Activated T-cell treated with anti-CD3 and anti-CD28 coated beads, Interleukin-2, amount 50 U/mL, for 24 hours (primary cell): Measurements from ENCODE around the gene ARMC5.
A peak's percentile ranks its signal among the peaks of the same experiment; 100 is the strongest.
"Not testable (repeated sequence)": the region's sequence is repeated elsewhere in the genome, so short reads cannot be mapped to it uniquely, and the experiment has no call there.

Experiments
- DNase-seq: peaks from one replicate; pipeline ENCODE4 v3.0.0-alpha.2; 2020
- H3K27ac Mint-ChIP-seq: 2 replicates; pipeline ENCODE4 v1.8.0; 2020; ENCODE audit warnings: mild to moderate bottlenecking, mixed read lengths
- H3K27me3 Mint-ChIP-seq: 2 replicates; pipeline ENCODE4 v1.8.0; 2020; ENCODE audit warnings: mixed read lengths
- H3K36me3 Mint-ChIP-seq: 2 replicates; pipeline ENCODE4 v1.8.0; 2020; ENCODE audit warnings: low read depth, mixed read lengths
- H3K4me1 Mint-ChIP-seq: 2 replicates; pipeline ENCODE4 v1.8.0; 2020; ENCODE audit warnings: low read depth, mixed read lengths
- H3K4me3 Mint-ChIP-seq: 2 replicates; pipeline ENCODE4 v1.8.0; 2020; ENCODE audit warnings: mild to moderate bottlenecking, moderate library complexity, mixed read lengths
- H3K9me3 Mint-ChIP-seq: 2 replicates; pipeline ENCODE4 v1.8.0; 2020; ENCODE audit warnings: mixed read lengths

ARMC5 gene, protein sequence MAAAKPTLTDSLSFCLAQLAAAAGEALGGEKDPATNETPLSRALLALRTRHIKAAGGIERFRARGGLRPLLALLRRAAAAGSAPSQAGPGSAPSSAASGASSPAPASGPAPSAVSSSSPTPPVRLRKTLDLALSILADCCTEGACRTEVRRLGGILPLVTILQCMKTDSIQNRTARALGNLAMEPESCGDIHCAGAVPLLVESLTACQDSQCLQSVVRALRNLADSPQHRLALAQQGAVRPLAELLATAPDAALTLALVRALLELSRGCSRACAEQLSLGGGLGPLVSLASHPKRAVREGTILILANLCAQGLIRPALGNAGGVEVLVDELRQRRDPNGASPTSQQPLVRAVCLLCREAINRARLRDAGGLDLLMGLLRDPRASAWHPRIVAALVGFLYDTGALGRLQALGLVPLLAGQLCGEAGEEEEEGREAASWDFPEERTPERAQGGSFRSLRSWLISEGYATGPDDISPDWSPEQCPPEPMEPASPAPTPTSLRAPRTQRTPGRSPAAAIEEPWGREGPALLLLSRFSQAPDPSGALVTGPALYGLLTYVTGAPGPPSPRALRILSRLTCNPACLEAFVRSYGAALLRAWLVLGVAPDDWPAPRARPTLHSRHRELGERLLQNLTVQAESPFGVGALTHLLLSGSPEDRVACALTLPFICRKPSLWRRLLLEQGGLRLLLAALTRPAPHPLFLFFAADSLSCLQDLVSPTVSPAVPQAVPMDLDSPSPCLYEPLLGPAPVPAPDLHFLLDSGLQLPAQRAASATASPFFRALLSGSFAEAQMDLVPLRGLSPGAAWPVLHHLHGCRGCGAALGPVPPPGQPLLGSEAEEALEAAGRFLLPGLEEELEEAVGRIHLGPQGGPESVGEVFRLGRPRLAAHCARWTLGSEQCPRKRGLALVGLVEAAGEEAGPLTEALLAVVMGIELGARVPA

GRCh38 chr16:31458844-31459686 lies at the start of gene ARMC5:
TSS of gene ARMC5 (plus strand) at chr16:31459501. CDS start at chr16:31459525, 24 bp downstream.
- peak; percentile 97 for DNase-seq
- peaks cover 50% of the 10 kb centered on the region for H3K4me1 Mint-ChIP-seq
- no peaks in the 10 kb centered on the region for H3K9me3 Mint-ChIP-seq
- no peaks in the 10 kb centered on the region for H3K27me3 Mint-ChIP-seq
- H3K27ac Mint-ChIP-seq = peak within 1 kb of the TSS; percentile 99
- peak within 1 kb of the TSS; percentile 90 for H3K4me3 Mint-ChIP-seq
- peaks cover 58% of the 10 kb centered on the region for H3K36me3 Mint-ChIP-seq

GRCh38 chr16:31410082-31410481 lies 49.2 kb upstream of the ARMC5 start:
- Mint-ChIP-seq H3K27me3 (no peaks in the 10 kb centered on the region), H3K4me3 (no peak overlapping the region)

GRCh38 chr16:31411024-31411844 lies 48.1 kb upstream of the ARMC5 start:
- H3K27ac Mint-ChIP-seq = no peak overlapping the region
- no peak for DNase-seq
- H3K9me3 Mint-ChIP-seq = no peaks in the 10 kb centered on the region
- no peaks in the 10 kb centered on the region for H3K36me3 Mint-ChIP-seq
- H3K27me3 Mint-ChIP-seq = peaks cover under 1% of the 10 kb centered on the region
- peaks cover 7% of the 10 kb centered on the region for H3K4me1 Mint-ChIP-seq
- no peak overlapping the region for H3K4me3 Mint-ChIP-seq

More at GRCh38 chr16:31410082-31410481, 49.2 kb upstream of the ARMC5 start:
- no peak for DNase-seq
- H3K36me3 Mint-ChIP-seq = no peaks in the 10 kb centered on the region
- H3K4me1 Mint-ChIP-seq = peaks cover 5% of the 10 kb centered on the region
- H3K27ac Mint-ChIP-seq = no peak overlapping the region
- no peaks in the 10 kb centered on the region for H3K9me3 Mint-ChIP-seq

GRCh38 chr16:31412750-31413149 lies 46.6 kb upstream of the ARMC5 start:
- peaks cover 3% of the 10 kb centered on the region for H3K27me3 Mint-ChIP-seq
- peaks cover 7% of the 10 kb centered on the region for H3K4me1 Mint-ChIP-seq
- H3K4me3 Mint-ChIP-seq = no peak overlapping the region
- DNase-seq = no peak
- no peaks in the 10 kb centered on the region for H3K36me3 Mint-ChIP-seq
- H3K9me3 Mint-ChIP-seq = no peaks in the 10 kb centered on the region
- no peak overlapping the region for H3K27ac Mint-ChIP-seq

GRCh38 chr16:31413381-31413780 lies 45.9 kb upstream of the ARMC5 start:
- Mint-ChIP-seq H3K9me3 (no peaks in the 10 kb centered on the region), H3K27ac (no peak overlapping the region)

GRCh38 chr16:31413943-31414342 lies 45.4 kb upstream of the ARMC5 start:
- H3K4me1 Mint-ChIP-seq = peaks cover 7% of the 10 kb centered on the region

More at GRCh38 chr16:31413381-31413780, 45.9 kb upstream of the ARMC5 start:
- Mint-ChIP-seq H3K36me3 (no peaks in the 10 kb centered on the region), H3K4me3 (no peak overlapping the region), H3K4me1 (peaks cover 7% of the 10 kb centered on the region), H3K27me3 (peaks cover 7% of the 10 kb centered on the region)
- no peak for DNase-seq

DNA sequence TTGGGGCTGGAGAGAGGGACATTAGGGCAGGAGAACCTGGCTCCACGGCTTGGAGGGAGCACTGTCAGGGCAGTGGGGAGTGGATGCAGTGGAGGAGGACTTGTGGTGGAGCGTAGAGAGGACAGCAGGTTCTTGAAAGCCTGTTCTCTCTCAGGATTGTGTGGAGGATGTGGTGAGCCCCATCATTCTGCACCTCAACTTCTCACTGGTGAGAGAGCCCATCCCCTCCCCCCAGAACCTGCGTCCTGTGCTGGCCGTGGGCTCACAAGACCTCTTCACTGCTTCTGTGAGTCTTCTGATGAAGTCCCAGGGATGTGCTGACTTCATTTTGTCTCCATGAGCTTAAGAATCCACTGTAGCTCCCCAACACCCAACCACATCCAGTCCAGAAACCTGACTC lies 44.6 kb upstream of the ARMC5 start:
- no peak overlapping the region for H3K4me3 Mint-ChIP-seq
- no peak for DNase-seq
- peaks cover 7% of the 10 kb centered on the region for H3K4me1 Mint-ChIP-seq
- no peaks in the 10 kb centered on the region for H3K9me3 Mint-ChIP-seq
- H3K27ac Mint-ChIP-seq = no peak overlapping the region
- H3K27me3 Mint-ChIP-seq = peaks cover 10% of the 10 kb centered on the region
- no peaks in the 10 kb centered on the region for H3K36me3 Mint-ChIP-seq

More at GRCh38 chr16:31413943-31414342, 45.4 kb upstream of the ARMC5 start:
- Mint-ChIP-seq H3K27ac (no peak overlapping the region), H3K27me3 (peaks cover 10% of the 10 kb centered on the region), H3K9me3 (no peaks in the 10 kb centered on the region), H3K36me3 (no peaks in the 10 kb centered on the region), H3K4me3 (no peak overlapping the region)
- DNase-seq = no peak

DNA sequence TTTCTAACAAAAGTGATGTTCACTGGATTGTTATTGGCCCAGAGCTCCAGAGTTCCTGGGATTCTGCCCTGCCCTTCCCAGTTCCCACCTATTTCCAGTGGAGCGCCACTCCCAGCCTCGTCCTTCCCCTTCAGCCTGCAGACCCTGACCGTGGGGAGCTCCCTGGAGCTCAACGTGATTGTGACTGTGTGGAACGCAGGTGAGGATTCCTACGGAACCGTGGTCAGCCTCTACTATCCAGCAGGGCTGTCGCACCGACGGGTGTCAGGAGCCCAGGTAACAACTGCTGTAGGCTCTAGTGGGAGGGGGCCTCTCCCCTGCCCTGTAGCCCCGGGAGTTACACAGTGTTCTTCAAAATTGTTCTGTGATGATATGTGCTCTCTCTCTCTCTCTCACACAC lies 42.9 kb upstream of the ARMC5 start:
- H3K9me3 Mint-ChIP-seq = no peaks in the 10 kb centered on the region
- no peak overlapping the region for H3K27ac Mint-ChIP-seq
- H3K36me3 Mint-ChIP-seq = no peaks in the 10 kb centered on the region
- peaks cover 17% of the 10 kb centered on the region for H3K4me1 Mint-ChIP-seq
- H3K27me3 Mint-ChIP-seq = peaks cover 13% of the 10 kb centered on the region
- H3K4me3 Mint-ChIP-seq = no peak overlapping the region
- DNase-seq = no peak

DNA sequence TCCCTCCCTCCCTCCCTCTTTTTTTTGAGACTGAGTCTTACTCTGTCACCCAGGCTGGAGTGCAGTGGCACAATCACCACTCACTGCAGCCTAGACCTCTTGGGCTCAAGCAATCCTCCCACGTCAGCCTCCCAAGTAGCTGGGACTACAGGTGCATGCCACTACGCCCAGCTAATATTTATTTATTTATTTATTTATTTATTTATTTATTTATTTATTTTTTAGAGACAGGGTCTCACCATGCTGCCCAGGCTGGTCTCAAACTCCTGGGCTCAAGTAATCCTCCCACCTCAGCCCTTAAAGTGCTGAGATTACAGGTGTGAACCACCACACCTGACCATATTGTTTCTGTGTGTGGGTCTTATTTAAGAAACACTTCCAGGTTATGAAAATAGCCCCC lies 42.3 kb upstream of the ARMC5 start:
- peaks cover 22% of the 10 kb centered on the region for H3K4me1 Mint-ChIP-seq
- not testable (repeated sequence) for H3K36me3 Mint-ChIP-seq, H3K9me3 Mint-ChIP-seq, H3K4me3 Mint-ChIP-seq, H3K27ac Mint-ChIP-seq, DNase-seq
- peaks cover 13% of the 10 kb centered on the region for H3K27me3 Mint-ChIP-seq

DNA sequence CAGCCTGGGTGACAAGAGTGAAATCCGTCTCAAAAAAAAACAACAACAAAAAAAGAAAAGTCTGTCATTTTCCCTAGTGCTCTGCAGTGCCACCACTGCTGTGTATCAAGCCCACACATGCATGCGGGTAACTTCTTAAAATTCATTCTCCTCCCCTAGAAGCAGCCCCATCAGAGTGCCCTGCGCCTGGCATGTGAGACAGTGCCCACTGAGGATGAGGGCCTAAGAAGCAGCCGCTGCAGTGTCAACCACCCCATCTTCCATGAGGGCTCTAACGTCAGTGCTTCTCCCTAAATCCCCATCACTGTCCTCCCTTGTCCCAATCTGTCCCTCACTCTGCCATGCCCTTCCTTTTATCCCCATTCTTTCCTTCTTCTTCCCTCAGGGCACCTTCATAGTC lies 41.4 kb upstream of the ARMC5 start:
- H3K36me3 Mint-ChIP-seq = no peaks in the 10 kb centered on the region
- peaks cover 28% of the 10 kb centered on the region for H3K4me1 Mint-ChIP-seq
- DNase-seq = no peak
- no peak overlapping the region for H3K27ac Mint-ChIP-seq
- peaks cover 21% of the 10 kb centered on the region for H3K27me3 Mint-ChIP-seq
- no peaks in the 10 kb centered on the region for H3K9me3 Mint-ChIP-seq
- no peak overlapping the region for H3K4me3 Mint-ChIP-seq

- no peak overlapping the region for H3K27ac Mint-ChIP-seq
- peaks cover 33% of the 10 kb centered on the region for H3K27me3 Mint-ChIP-seq
- H3K4me1 Mint-ChIP-seq = peaks cover 31% of the 10 kb centered on the region
- H3K9me3 Mint-ChIP-seq = no peaks in the 10 kb centered on the region
- DNase-seq = no peak
- H3K36me3 Mint-ChIP-seq = no peaks in the 10 kb centered on the region
- H3K4me3 Mint-ChIP-seq = no peak overlapping the region
These were observed 39.3 kb upstream of the ARMC5 start for GRCh38 chr16:31420037-31420436.

GRCh38 chr16:31421587-31421986 lies 37.7 kb upstream of the ARMC5 start:
- no peaks in the 10 kb centered on the region for H3K36me3 Mint-ChIP-seq
- peaks cover 41% of the 10 kb centered on the region for H3K27me3 Mint-ChIP-seq
- peak overlapping the region; percentile 75 for H3K27ac Mint-ChIP-seq
- H3K4me1 Mint-ChIP-seq = peaks cover 29% of the 10 kb centered on the region
- DNase-seq = peak; percentile 65
- H3K9me3 Mint-ChIP-seq = no peaks in the 10 kb centered on the region
- H3K4me3 Mint-ChIP-seq = peak overlapping the region; percentile 31

DNA sequence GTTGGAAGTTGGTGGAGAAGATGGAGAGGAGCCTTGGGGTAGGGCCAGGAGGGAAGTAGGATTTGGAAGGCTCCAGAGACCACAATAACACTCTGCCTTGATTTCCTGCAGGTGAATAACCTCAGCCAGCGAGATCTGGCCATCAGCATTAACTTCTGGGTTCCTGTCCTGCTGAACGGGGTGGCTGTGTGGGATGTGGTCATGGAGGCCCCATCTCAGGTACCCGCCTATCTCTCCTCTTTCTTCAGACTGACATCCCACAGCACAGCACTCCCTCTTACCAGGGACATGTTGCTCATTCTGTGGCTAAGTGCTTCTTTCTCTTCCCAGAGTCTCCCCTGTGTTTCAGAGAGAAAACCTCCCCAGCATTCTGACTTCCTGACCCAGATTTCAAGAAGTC lies 36.1 kb upstream of the ARMC5 start:
- Mint-ChIP-seq H3K36me3 (no peaks in the 10 kb centered on the region), H3K27ac (no peak overlapping the region), H3K4me3 (no peak overlapping the region), H3K4me1 (peaks cover 32% of the 10 kb centered on the region), H3K27me3 (peaks cover 38% of the 10 kb centered on the region), H3K9me3 (no peaks in the 10 kb centered on the region)
- no peak for DNase-seq
